Left ventricle myocardium superior (tissue), 1 donor: ENCODE results near the gene NTHL1. TPM values are rescaled to one million over a fixed set of nuclear protein-coding genes. Genes with fewer than 3 reads are reported as not detected.

Experiments used
- ATAC-seq: fragments of 200-7000 bp; cut with Tn5 transposase; one replicate; pipeline ENCODE4 v1.9.1; 2020; ENCODE audit warnings: mild to moderate bottlenecking, moderate library complexity
- DNase-seq: peaks from one replicate; pipeline ENCODE4 v3.0.0-alpha.2; 2020
- intact Hi-C: fragments of 100-400 bp; cut with micrococcal nuclease; formaldehyde crosslinking; loops from one replicate; pipeline ENCODE4 v1.11.0; 2022
- long read RNA-seq: library from polyadenylated mRNA; unstranded; transcript quantifications from one replicate; pipeline ENCODE4 v2.0.0, GENCODE V29; 2021
- total RNA-seq: library from RNA; stranded (reverse); fragmentation: NEBNext Ultra II Directional; extraction: Animal tissue kit (Norgen Biotek cat#: 25700); gene quantifications from one replicate; pipeline ENCODE4 v1.2.1, GENCODE V29; 2021
- donor health status: DM: no; HTN: yes; CAD: no; lungs with severe emphysema.

Gene NTHL1
- 22.7 TPM for total RNA-seq
- long read RNA-seq, transcript NTHL1-201 (6 exons, 1,067 nt): major isoform, 36 of 48 reads
- long read RNA-seq, partial matches to known transcripts: 1 of 48 reads
- long read RNA-seq, other reads (novel, unspliced or antisense): 9 of 48 reads

- intact Hi-C loops: no loop called here
- peak; percentile 98 for DNase-seq
These were observed at the start of gene NTHL1, which contains the start of gene TSC2 for GRCh38 chr16:2047330-2048115. Gene NTHL1, minus strand, starts transcription at chr16:2047834. Its CDS starts 11 bp downstream, at chr16:2047823. Gene TSC2, plus strand, starts transcription at chr16:2047985. Its CDS starts 631 bp downstream, at chr16:2048616.

GRCh38 chr16:2096853-2097595, 49.4 kb upstream of the NTHL1 start:
- intact Hi-C loops: no loop called here
- DNase-seq (no peak), ATAC-seq (peak; percentile 10)

More at GRCh38 chr16:2047330-2048115, at the start of gene NTHL1, which contains the start of gene TSC2:
- peak; percentile 94 for ATAC-seq

GRCh38 chr16:2095918-2096582, 48.4 kb upstream of the NTHL1 start:
- intact Hi-C loops: no loop called here
- DNase-seq (no peak), ATAC-seq (no peak)

GRCh38 chr16:2095315-2095853, 47.8 kb upstream of the NTHL1 start:
- ATAC-seq (no peak), DNase-seq (no peak)
- intact Hi-C loops: no loop called here

- intact Hi-C loops: no loop called here
- DNase-seq (no peak), ATAC-seq (no peak)
These were observed 46.2 kb upstream of the NTHL1 start for GRCh38 chr16:2093793-2094192.

GRCh38 chr16:2092866-2093265, 45.2 kb upstream of the NTHL1 start:
- DNase-seq (no peak), ATAC-seq (no peak)
- intact Hi-C loops: no loop called here

GRCh38 chr16:2092256-2092620, 44.6 kb upstream of the NTHL1 start:
- no peak for ATAC-seq

GRCh38 chr16:2091547-2092255, 44.1 kb upstream of the NTHL1 start:
- intact Hi-C loops: no loop called here
- ATAC-seq (no peak), DNase-seq (no peak)

More at GRCh38 chr16:2092256-2092620, 44.6 kb upstream of the NTHL1 start:
- intact Hi-C loops: no loop called here
- DNase-seq: no peak

- intact Hi-C loops: no loop called here
These were observed 43.3 kb upstream of the NTHL1 start for GRCh38 chr16:2090777-2091546.

GRCh38 chr16:2090481-2090776, 42.8 kb upstream of the NTHL1 start:
- peak; percentile 47 for ATAC-seq

More at GRCh38 chr16:2090777-2091546, 43.3 kb upstream of the NTHL1 start:
- ATAC-seq: peak; percentile 66
- DNase-seq: peak; percentile 76

GRCh38 chr16:2089706-2090480, 42.3 kb upstream of the NTHL1 start:
- DNase-seq (no peak), ATAC-seq (no peak)
- intact Hi-C loops: no loop called here

More at GRCh38 chr16:2090481-2090776, 42.8 kb upstream of the NTHL1 start:
- intact Hi-C loops: no loop called here
- DNase-seq: peak; percentile 67

- no peak for ATAC-seq
- intact Hi-C loops: no loop called here
These were observed 41.2 kb upstream of the NTHL1 start for GRCh38 chr16:2088759-2089358.

GRCh38 chr16:2087748-2088631, 40.4 kb upstream of the NTHL1 start:
- intact Hi-C loops: no loop called here

More at GRCh38 chr16:2088759-2089358, 41.2 kb upstream of the NTHL1 start:
- DNase-seq: no peak

GRCh38 chr16:2086812-2087747, 39.4 kb upstream of the NTHL1 start:
- ATAC-seq: no peak
- intact Hi-C loops: no loop called here

More at GRCh38 chr16:2087748-2088631, 40.4 kb upstream of the NTHL1 start:
- ATAC-seq (no peak), DNase-seq (no peak)

More at GRCh38 chr16:2086812-2087747, 39.4 kb upstream of the NTHL1 start:
- DNase-seq: no peak
